GM19372 (cell line): Measurements from ENCODE around the gene PLRG1.

Experiments used
- ATAC-seq: cut with Tn5 transposase; IDR thresholded peaks from one replicate; pipeline ENCODE4 v1.9.1; 2021; ENCODE audit warnings: mild to moderate bottlenecking, low read depth, moderate library complexity; ENCODE audit not compliant: unreplicated experiment

Gene PLRG1

DNA sequence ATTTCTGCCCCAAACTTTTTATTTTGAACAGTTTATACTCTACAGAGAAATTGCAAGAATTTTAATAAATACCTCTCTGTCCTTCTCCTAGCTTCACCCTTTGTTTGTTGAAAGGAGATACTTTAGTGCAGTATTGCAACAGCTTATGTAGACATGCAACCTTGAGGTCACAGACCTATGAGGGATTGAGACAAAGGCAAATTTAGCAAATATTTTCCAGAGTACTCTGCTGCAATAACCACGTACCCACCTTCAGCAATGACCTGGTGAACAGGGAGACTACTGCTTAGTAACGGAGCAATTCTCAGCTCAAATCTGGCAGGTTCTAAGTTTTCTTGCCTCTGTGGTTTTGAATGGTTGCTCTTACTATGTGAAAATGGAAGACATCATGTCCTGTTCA lies 27.1 kb upstream of the PLRG1 start:
- ATAC-seq = no peak

DNA sequence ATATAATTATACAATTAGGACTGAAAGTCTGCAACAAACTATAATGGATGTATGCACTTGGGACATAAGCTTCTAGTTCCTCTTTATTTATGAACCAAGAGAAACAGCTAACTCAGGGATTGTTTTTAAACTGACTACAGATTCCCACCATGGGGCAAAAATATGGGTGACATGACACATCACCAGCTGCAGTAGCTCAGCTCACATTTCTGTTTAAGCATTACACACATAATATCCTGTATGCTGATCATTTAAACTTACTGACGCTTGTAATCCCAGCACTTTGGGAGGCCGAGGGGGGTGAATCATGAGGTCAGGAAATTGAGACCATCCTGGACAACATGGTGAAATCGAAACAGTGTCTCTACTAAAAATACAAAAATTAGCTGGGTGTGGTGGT lies 24.1 kb upstream of the PLRG1 start:
- ATAC-seq = no peak

DNA sequence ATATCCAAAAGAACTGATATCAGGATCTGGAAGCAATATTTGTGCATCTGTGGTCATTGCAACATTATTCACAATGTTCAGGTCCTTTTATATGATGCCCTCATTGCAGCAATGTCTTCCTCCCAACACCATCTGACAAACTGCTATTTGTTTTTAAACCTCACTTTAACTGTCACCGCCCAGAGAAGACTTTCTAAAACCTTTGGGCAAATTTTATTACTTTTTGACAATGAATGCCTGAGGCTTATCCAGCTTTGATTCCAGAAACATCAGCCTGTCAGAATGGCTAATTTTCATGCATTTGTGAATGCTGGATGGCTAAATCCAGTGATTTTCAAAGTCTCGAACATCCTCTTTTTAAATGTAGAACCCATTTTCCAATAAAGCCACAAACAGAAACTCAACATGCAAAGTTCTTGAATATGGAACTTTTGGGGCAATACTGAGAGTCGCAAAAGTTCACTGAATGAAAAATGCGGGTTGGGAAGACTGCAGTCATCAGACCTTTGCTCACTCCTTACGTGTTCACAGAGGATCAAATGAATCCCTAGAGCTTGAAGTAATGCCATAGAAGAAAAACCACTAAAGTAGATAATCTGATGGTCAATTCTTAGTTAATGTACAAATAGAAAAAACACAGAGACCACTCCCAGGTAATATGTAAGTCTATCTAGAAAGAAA lies 23.1 kb upstream of the PLRG1 start:
- no peak for ATAC-seq

DNA sequence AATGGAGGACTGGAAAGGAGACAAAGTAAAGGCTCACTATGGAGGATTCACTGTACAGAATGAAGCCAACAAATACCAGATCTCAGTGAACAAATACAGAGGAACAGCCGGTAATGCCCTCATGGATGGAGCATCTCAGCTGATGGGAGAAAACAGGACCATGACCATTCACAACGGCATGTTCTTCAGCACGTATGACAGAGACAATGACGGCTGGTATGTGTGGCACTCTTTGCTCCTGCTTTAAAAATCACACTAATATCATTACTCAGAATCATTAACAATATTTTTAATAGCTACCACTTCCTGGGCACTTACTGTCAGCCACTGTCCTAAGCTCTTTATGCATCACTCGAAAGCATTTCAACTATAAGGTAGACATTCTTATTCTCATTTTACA lies 19.4 kb upstream of the PLRG1 start:
- ATAC-seq = no peak

DNA sequence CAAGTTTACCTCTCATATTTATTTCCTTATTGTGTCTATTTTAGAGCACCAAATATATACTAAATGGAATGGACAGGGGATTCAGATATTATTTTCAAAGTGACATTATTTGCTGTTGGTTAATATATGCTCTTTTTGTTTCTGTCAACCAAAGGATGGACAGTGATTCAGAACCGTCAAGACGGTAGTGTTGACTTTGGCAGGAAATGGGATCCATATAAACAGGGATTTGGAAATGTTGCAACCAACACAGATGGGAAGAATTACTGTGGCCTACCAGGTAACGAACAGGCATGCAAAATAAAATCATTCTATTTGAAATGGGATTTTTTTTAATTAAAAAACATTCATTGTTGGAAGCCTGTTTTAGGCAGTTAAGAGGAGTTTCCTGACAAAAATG lies 18.8 kb upstream of the PLRG1 start:
- no peak for ATAC-seq

GRCh38 chr4:154566639-154567204 lies 16.5 kb upstream of the PLRG1 start:
- ATAC-seq = no peak

GRCh38 chr4:154565704-154566103 lies 15.5 kb upstream of the PLRG1 start:
- no peak for ATAC-seq

GRCh38 chr4:154564311-154564710 lies 14.1 kb upstream of the PLRG1 start:
- no peak for ATAC-seq

- ATAC-seq = no peak
Observed at GRCh38 chr4:154562697-154563254, 12.6 kb upstream of the PLRG1 start, which contains the start of gene FGB. FGB (plus strand) TSS chr4:154563011; CDS start chr4:154563019, 8 bp downstream.

DNA sequence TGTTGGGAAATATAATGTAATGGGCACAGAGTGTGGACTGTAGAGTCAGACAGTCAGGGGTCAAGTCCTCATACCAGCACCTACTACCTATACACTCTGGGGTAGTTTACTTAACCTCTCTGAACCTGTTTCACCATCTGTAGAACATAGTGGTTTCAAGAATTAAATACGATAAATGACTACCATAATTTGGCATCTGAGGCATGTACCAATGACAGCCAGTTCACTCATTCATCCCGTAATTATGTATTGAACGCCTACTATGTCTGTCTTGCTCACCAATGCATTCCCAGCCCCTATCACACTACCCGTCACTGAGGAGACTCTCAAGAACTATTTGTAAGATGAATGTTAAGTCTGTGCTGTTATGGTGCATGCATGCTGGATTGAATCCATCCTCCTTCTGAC lies 10.6 kb upstream of the PLRG1 start:
- no peak for ATAC-seq

- ATAC-seq = no peak
Observed at GRCh38 chr4:154560419-154560801, 10.2 kb upstream of the PLRG1 start.

DNA sequence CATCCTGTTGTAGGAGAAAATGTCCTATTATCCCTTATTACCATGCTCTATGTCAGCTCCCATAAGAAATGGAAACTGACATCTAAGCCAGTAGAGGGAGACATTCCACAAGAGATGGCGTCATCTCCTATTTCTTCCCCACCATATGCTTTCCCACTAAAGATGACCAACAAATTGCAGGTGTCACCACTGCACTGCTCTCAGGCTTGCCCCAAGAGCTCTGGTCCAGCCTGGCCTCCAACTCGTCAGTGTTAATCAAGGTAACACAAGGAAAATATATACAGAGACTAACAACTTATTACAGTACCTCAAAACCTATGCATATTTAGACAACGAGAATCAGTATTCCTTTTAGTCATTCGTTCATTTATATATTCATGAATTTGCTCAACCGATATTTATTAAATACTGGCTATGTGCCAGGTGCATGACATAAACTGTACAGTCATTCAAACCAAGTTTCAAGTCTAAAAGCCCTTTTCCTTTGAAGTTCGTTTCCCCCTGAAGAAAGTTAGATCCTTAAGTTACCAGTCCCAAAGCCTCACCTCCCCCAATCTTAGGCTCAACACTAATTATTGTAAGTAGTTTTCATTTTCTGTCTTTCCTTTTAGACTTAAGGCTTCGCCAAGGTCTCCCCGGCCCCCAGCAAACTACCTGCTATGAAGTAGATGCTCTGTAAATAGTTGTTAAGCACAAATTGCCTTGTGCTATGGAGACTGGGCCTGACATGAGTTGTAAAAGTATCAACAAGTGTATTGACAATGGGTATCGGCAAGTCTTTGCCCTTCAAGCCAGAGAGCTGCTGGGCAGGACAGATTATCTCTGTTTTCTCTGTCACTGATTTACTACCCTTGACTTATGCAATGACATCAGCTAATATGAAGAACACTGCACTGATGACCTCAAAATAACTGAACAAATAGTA lies 9.6 kb upstream of the PLRG1 start:
- peak; percentile 82 for ATAC-seq

DNA sequence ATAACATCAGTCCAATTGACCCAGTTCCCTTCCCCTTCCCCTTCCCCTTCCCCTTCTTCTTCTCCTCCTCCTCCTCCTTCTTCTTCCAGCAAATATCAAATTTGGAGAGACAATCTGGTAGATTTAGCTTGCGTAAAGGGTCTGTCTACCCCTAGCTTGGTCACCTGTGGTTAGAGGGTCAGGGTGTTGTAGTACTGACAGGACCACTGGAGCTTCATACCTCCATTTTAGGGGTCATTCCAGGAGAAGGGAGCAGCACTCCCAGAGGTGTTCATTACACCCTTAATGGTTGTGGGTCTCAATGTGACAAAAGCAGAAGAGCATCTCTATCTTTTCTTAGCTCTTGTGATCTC lies 8.9 kb upstream of the PLRG1 start:
- no peak for ATAC-seq

- ATAC-seq = peak; percentile 49
Observed at GRCh38 chr4:154551872-154552686, 1.9 kb upstream of the PLRG1 start.

DNA sequence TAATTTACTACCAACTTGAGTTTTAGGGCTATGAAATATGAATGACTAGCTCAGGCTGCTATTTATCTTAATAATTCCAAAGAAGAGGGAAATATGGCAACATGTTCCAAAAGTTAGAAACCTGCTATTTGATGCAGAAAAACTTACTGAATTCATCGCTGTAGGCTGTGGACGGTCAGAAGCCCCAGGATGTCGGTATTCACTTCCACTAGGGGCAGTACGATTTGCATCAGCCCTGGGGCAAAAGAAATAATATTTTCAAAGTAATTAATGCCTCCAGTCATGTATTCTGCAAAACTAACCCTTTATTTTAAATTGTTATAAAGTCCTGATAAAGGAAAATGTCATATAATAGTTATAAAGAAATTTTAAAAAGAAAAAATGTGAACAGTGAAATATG lies 4.5 kb downstream of the PLRG1 start:
- no peak for ATAC-seq

DNA sequence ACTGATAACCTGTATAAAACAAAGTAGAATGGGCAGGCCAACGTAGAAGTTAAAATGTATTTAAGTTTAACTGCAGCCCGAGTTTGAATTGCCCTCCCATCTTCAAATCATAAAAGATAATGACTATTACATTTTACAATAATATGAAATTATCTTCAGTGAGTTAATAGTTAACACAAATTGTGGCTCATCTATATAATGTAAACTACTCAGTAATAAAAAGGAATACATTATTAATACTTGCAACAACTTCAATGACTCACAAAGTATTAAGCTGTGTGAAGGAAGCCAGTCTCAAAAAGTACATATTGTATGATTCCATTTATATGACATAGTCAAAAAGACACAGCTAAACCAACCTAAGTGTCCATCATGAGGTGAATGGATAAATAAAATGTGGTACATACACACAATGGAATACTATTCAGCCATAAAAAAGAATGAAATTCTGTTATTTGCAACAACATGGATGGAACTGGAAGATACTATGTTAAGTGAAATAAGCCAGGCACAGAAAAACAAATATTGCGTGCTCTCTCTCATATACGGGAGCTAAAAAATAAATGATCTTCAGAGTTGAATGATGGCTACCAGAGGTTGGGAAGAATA lies 7.8 kb downstream of the PLRG1 start:
- ATAC-seq = no peak

GRCh38 chr4:154534296-154534695 lies 15.9 kb downstream of the PLRG1 start:
- no peak for ATAC-seq

GRCh38 chr4:154529728-154530519 lies 20.3 kb downstream of the PLRG1 start:
- ATAC-seq = no peak

- no peak for ATAC-seq
Observed at GRCh38 chr4:154528869-154529268, 21.3 kb downstream of the PLRG1 start.
